GM18867 (cell line): ENCODE results near the gene WDR19.
"Not testable (repeated sequence)": the region's sequence is repeated elsewhere in the genome, so short reads cannot be mapped to it uniquely, and the experiment has no call there.

Experiments
- ATAC-seq: cut with Tn5 transposase; IDR thresholded peaks from one replicate; pipeline ENCODE4 v1.9.1; 2021; ENCODE audit warnings: mild to moderate bottlenecking, moderate library complexity; ENCODE audit not compliant: unreplicated experiment

Gene WDR19

GRCh38 chr4:39181905-39182638 lies at the start of gene WDR19:
Gene WDR19 (plus strand): TSS chr4:39182529. CDS start chr4:39182558, 29 bp downstream.
- peak; percentile 99 for ATAC-seq

DNA sequence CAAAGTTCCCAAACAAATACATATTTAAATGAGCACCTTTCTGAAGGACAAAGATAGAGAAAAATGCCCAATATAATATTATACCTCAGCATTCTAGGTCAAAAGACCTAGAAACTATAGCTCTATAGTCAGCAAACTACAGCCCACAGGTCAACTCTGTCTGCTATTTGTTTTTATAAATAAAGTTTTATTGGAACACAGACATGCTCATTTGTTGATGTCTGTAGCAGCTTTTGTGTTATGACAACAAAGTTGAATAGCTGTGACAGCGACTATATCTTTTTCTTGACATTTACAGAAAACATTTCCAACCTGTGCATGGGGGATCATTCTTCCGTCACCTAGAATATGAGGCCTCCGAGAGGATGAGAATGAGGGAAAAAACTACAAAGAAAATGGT lies 48.7 kb upstream of the WDR19 start:
- ATAC-seq = no peak

DNA sequence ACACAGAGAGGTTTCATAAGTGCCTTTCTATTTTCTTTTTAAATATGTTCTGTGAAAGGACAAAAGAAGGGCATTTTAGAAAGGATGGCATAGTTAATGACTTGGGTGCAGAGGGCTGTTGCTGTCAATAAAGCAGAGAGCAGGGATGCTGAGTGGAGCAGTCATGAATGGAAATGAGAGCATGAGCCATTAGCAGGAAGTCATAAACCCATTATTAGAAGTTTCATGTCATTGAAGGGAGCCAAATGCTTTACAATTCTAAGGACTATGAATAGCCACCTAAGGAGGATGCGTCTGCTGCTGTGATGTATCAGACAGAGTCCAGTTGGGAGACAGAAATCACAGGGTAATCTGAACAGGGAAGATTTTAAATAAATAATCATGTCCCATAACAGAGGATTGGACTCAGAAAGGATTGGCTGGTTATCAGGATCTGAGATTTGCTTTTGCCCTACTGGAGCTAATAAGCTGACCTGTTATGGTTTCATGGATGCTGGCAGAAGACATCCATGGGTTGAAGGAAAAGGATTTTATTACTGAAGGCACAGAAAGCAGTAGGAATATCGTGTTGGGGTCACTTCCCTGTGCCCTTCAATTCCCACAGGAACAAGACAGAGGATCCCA lies 47.5 kb upstream of the WDR19 start:
- ATAC-seq = no peak

- ATAC-seq = not testable (repeated sequence)
Measured at GRCh38 chr4:39138227-39138626, 44.1 kb upstream of the WDR19 start.

DNA sequence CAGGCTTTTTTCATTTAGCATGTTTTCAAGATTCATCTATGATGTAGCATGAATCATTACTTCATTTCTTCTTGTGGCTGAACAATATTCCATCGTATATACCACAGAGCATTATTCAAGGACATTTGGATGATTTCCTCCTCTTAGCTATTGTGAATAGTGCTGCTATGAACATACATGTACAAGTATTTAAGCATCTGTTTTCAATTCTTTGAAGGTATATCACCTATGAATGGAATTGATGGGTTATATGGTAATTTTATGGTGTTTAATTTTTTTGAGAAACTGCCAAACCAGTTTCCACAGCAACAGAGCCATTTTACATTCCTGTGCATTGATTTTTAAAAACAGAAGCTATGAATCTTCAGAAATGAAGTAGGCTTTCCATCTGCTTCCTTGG lies 36.1 kb upstream of the WDR19 start:
- ATAC-seq = no peak

GRCh38 chr4:39154009-39154408 lies 28.3 kb upstream of the WDR19 start:
- ATAC-seq = no peak

GRCh38 chr4:39157520-39157919 lies 24.8 kb upstream of the WDR19 start:
- ATAC-seq = no peak

DNA sequence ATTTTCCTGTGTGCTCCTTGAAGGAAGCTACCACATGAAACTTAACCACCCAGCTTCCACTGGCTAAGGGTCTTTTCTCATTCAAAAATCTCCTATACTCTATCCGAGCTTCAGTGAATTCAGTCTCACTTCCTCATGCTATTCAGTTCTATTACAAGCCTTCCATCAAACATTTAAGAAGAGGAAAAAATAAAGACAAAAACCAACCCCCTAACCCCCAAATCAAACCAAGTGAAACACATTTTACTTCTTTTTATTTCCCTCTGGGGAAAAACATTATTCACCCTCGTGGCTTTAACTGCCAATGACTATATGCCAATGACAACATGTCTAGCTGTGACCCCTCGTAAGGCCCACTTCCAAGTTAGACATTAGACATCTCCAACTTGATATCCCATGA lies 16.2 kb upstream of the WDR19 start:
- ATAC-seq = no peak

DNA sequence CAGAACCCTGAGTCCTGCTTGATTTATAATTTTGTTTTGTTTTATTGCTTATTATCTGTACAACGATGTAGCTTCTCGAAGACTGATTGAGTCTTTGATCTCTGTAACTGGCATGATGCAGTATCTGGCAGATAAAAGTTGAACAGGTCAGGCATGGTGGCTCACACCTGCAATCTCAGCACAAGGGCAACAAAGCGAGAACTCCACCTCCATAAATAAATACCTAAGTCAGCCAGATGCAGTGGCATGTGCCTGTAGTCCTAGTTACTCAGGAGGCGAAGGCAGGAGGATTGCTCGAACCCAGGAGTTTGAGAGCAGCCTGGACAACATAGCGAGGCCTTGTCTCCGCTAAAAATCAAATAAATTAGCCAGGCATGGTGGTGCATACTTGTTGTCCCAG lies 15.7 kb upstream of the WDR19 start:
- ATAC-seq = no peak

DNA sequence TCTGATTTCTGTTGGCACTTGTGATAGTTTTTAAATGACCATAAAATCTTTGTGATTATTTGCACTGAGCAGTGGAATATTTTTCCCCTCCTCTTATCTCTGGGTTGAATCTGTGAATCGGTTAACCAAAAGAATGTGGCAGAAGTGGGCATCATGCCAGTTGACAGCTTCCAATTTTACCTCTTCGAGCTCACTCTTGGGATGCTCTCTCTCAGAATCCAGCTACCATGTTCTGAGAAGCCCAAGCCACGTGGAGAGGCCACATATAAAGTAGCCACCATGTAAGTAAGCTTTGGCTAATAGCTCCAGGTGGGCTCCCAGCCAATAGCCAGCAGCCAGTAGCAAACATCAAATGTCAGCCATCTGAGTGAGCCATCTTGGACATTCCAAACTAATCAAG lies 12.9 kb upstream of the WDR19 start:
- ATAC-seq = no peak

GRCh38 chr4:39170301-39170700 lies 12.0 kb upstream of the WDR19 start:
- no peak for ATAC-seq

GRCh38 chr4:39178706-39179105 lies 3.6 kb upstream of the WDR19 start:
- ATAC-seq = no peak

GRCh38 chr4:39179681-39180080 lies 2.6 kb upstream of the WDR19 start:
- ATAC-seq = no peak

DNA sequence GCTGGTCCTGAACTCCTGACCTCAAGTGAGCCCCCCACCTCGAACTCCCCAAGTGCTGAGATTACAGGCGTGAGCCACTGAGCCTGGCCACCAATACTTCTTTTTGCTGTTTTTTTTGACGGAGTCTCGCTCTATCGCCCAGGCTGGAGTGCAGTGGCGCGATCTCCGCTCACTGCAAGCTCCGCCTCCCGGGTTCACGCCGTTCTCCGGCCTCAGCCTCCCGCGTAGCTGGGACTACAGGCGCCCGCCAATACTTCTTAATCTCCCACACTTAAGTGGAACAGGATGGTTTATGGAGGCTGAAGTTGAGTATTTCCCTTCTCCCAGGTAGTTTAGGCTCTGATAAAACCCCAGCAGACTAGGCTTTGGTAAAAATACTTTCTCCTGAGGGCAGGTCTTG lies 1.7 kb upstream of the WDR19 start:
- ATAC-seq = not testable (repeated sequence)

DNA sequence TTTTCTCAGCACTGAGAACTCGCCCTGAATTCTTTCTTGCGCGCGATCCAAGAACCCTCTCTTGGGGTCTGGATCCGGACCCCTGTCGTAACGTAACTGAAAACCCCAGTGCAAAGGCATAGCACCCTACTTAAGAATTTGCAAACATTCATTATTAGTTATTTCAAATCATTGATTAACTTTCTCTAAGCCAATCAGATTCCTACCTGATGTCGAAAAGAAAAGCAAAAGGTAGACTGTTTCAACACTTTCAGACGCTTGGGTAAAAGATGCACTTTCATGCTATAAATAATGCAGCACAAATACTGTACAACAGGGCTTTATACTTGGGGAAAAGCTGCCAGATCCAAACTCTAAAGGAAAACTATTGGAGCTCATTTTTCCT lies 817 bp upstream of the WDR19 start:
- ATAC-seq = no peak

GRCh38 chr4:39201963-39202362 lies 19.6 kb downstream of the WDR19 start:
- no peak for ATAC-seq

DNA sequence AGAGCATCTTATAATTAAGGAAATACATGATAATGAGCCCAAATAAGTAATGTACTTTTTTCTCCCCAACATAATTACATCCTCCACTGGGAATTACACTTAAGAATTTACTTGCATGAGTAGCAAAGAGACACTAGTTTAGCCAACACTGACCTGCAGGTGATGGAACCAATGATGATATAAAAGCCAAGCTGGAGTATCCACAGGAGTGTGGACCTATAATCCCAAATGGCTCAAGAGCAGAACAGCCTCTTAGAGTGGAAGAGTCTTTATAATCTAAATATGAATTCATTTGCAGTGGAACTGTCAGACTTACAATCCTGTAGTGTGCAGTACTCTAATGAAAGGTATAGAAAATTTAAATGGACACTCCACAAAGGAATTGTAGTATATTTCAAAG lies 22.2 kb downstream of the WDR19 start:
- ATAC-seq = no peak

DNA sequence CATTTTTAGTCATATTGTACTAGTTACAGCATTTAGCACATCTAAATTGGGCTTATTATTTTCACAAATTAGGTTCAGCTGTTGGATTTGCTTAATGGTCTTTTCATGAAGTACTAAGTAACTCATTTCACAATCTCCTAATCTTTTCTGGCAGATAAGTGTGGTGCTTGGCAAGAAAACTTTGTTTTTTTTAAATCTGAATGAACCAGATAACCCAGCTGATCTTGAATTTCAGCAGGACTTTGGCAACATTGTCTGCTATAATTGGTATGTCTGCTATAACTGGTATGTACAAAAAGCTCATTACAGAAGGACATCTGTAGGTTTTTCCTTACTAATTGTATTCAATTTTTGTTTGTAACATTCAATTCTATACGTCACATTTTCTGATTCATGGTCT lies 22.7 kb downstream of the WDR19 start:
- no peak for ATAC-seq

DNA sequence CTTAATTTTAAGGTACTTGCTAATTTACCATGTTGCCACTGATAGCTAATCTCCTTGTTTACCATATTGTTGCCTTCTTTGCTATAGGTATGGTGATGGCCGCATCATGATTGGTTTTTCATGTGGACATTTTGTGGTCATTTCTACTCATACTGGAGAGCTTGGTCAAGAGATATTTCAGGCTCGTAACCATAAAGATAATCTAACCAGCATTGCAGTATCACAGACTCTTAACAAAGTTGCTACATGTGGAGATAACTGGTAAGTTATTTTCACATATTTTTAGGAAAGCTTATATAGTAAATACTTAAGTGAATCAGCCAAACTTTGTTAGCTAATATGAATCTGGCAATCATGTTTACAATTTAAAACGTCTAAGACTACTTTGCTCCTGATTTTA lies 23.1 kb downstream of the WDR19 start:
- no peak for ATAC-seq

DNA sequence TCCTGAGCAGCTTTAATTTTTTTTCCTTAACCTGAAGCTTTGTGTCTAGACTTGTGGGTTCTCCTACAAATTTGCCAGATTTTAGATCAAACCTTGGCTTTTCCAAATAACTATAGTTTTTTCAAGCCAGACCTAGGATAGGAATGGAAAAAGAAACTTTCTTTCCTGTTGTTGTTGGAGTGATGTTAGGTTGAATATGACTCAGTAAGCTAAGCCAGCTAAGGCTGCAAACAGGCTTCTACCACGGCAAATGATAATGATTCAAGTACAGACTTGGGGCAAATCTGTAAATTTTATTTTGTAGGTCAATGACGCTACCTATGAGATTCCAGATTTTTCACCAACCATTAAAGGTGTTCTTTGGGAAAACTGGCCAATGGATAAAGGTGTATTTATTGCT lies 45.6 kb downstream of the WDR19 start:
- no peak for ATAC-seq

GRCh38 chr4:39228377-39228776 lies 46.0 kb downstream of the WDR19 start:
- no peak for ATAC-seq

DNA sequence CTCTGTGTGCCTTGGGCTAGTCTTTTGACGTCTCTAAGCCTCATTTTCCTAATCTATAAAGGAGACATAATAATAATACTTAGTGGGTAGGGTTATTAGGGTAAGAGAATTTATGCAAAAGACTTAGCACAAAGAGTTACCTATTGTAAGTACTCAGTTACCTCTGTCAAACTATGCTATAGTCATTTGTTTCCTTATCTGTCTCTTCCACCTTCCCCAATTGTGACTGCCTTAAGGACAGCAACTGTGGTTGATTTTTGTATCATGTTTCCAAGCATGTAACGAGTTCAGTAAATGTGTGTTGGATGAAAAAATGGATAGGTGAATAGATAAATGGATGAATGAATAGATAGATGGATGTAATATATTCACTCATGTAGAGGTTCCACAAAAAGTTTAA lies 48.1 kb downstream of the WDR19 start:
- no peak for ATAC-seq

DNA sequence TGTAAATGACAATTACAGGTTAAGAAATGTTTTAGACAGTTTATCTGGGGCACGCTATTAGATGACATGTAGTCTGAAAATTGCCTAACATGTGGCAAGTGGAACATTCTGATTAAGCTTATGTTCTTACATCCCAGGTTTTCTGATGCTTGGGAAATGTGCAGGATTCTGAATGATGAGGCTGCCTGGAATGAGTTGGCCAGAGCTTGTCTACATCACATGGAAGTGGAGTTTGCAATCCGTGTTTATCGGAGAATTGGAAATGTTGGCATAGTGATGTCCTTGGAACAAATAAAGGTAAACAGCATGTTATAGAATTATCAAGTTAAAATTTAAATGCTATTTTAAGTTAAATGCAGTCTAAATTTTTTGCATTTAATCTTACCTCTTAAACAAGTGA lies 49.3 kb downstream of the WDR19 start:
- no peak for ATAC-seq
